Endodermal cell (in vitro differentiated cells): ENCODE measurements around the gene KCNJ10. TPM values are rescaled to one million over a fixed set of nuclear protein-coding genes. Genes with fewer than 3 reads are reported as not detected.

ENCODE experiments used
- DNase-seq: peaks from one replicate; pipeline ENCODE4 v3.0.0-alpha.2; 2017
- H3K27ac ChIP-seq: 2 replicates; pipeline ENCODE4 v1.5.1; 2013; ENCODE audit warnings: mild to moderate bottlenecking, low read depth, low read length, moderate library complexity
- H3K27me3 ChIP-seq: 2 replicates; pipeline ENCODE4 v1.6.1; 2013; ENCODE audit warnings: mild to moderate bottlenecking, low read length, moderate library complexity; ENCODE audit not compliant: insufficient read depth, control insufficient read depth, poor library complexity, severe bottlenecking
- H3K36me3 ChIP-seq: 2 replicates; pipeline ENCODE4 v1.7.0; 2013; ENCODE audit warnings: mild to moderate bottlenecking, low read length, moderate library complexity; ENCODE audit not compliant: control insufficient read depth, insufficient read depth
- H3K4me1 ChIP-seq: one replicate; pipeline ENCODE4 v1.7.0; 2013; ENCODE audit warnings: low read length; ENCODE audit not compliant: control insufficient read depth, insufficient read depth
- H3K4me3 ChIP-seq: 2 replicates; pipeline ENCODE4 v1.5.1; 2013; ENCODE audit warnings: mild to moderate bottlenecking, low read length, moderate library complexity
- H3K9ac ChIP-seq: 2 replicates; pipeline ENCODE4 v1.6.1; 2013; ENCODE audit warnings: mild to moderate bottlenecking, low read length, moderate library complexity; ENCODE audit not compliant: poor library complexity, severe bottlenecking; ENCODE audit errors: extremely low read depth
- H3K9me3 ChIP-seq: 2 replicates; pipeline ENCODE4 v1.6.1; 2013; ENCODE audit warnings: mild to moderate bottlenecking, low read length, moderate library complexity; ENCODE audit not compliant: control insufficient read depth
- H3K27ac Mint-ChIP-seq: 2 replicates; pipeline ENCODE4 v1.8.0; 2020; ENCODE audit warnings: mixed read lengths
- H3K27me3 Mint-ChIP-seq: 2 replicates; pipeline ENCODE4 v1.8.0; 2021; ENCODE audit warnings: mild to moderate bottlenecking, mixed read lengths; ENCODE audit not compliant: insufficient read depth
- H3K36me3 Mint-ChIP-seq: 2 replicates; pipeline ENCODE4 v1.8.0; 2020; ENCODE audit warnings: low read depth, mixed read lengths
- H3K4me1 Mint-ChIP-seq: 2 replicates; pipeline ENCODE4 v1.8.0; 2020; ENCODE audit warnings: mixed read lengths
- H3K4me3 Mint-ChIP-seq: 2 replicates; pipeline ENCODE4 v1.8.0; 2020; ENCODE audit warnings: mild to moderate bottlenecking, moderate library complexity, mixed read lengths
- H3K9me3 Mint-ChIP-seq: 2 replicates; pipeline ENCODE4 v1.8.0; 2020; ENCODE audit warnings: mild to moderate bottlenecking, mixed read lengths
- CTCF ChIP-seq: fragments of 200-600 bp; sonication (generic); conservative IDR thresholded peaks from 2 replicates; pipeline ENCODE4 v1.5.0; 2021; ENCODE audit warnings: antibody characterized with exemption, mild to moderate bottlenecking
- WGBS, 2 experiments: methylation state at CpG; one replicate each; pipeline versions ENCODE4 v1.1.5 to v1.1.7; 2013; ENCODE audit warnings: missing lambda C conversion rate in 2 of 2, mixed read lengths in 1 of 2; ENCODE audit not compliant: insufficient coverage in 1 of 2, insufficient read length in 1 of 2; 5-methylcytosine and 5-hydroxymethylcytosine counted together
- total RNA-seq, 2 donors: library from RNA; stranded (reverse); fragmentation: NEBNext Ultra II Directional in 1 of 2; extraction: Animal tissue kit (Norgen Biotek cat#: 25700) in 1 of 2; gene quantifications; 2 replicates in 1 of 2; 3 replicates in 1 of 2; pipeline ENCODE4 v1.2.1, GENCODE V29; 2021

The KCNJ10 gene
- total RNA-seq, 2 donors from 2014 or later = 0.26 TPM; not detected in 1

GRCh38 chr1:159994896-159995295, 75.1 kb downstream of the KCNJ10 start:
- Mint-ChIP-seq H3K4me1 (peaks cover 2% of the 10 kb centered on the region), H3K9me3 (no peaks in the 10 kb centered on the region), H3K4me3 (no peak overlapping the region), H3K27ac (no peak overlapping the region), H3K27me3 (peaks cover 7% of the 10 kb centered on the region), H3K36me3 (no peaks in the 10 kb centered on the region)
- Histone ChIP-seq H3K4me3 (no peak overlapping the region), H3K4me1 (no peaks in the 10 kb centered on the region), H3K27ac (no peak overlapping the region), H3K36me3 (no peaks in the 10 kb centered on the region), H3K9ac (no peak overlapping the region), H3K27me3 (no peaks in the 10 kb centered on the region), H3K9me3 (no peaks in the 10 kb centered on the region)
- DNase-seq = no peak
- 87 to 92% methylated on average over 1 to 2 of the region's 2 CpGs for WGBS, 2 experiments
- no peak for TF ChIP-seq CTCF

GRCh38 chr1:159993911-159994310, 76.0 kb downstream of the KCNJ10 start:
- H3K9ac ChIP-seq = no peak overlapping the region
- no peak overlapping the region for H3K27ac ChIP-seq
- no peaks in the 10 kb centered on the region for H3K36me3 ChIP-seq
- WGBS, 2 experiments = 95% methylated on average over 1 of the region's 2 CpGs; no CpG with 5 or more reads in 1 of the 2 experiments
- H3K9me3 ChIP-seq = no peaks in the 10 kb centered on the region
- Mint-ChIP-seq H3K9me3 (no peaks in the 10 kb centered on the region), H3K27me3 (peaks cover 4% of the 10 kb centered on the region), H3K4me1 (peaks cover 2% of the 10 kb centered on the region), H3K4me3 (no peak overlapping the region), H3K36me3 (no peaks in the 10 kb centered on the region), H3K27ac (no peak overlapping the region)
- DNase-seq = no peak
- H3K4me1 ChIP-seq = no peaks in the 10 kb centered on the region
- H3K4me3 ChIP-seq = no peak overlapping the region
- H3K27me3 ChIP-seq = no peaks in the 10 kb centered on the region
- TF ChIP-seq CTCF = no peak

GRCh38 chr1:159992161-159992560, 77.8 kb downstream of the KCNJ10 start:
- no peak for TF ChIP-seq CTCF
- H3K4me1 ChIP-seq = no peaks in the 10 kb centered on the region
- no peaks in the 10 kb centered on the region for H3K9me3 Mint-ChIP-seq
- H3K9me3 ChIP-seq = no peaks in the 10 kb centered on the region
- DNase-seq = peak; percentile 61
- H3K36me3 Mint-ChIP-seq = no peaks in the 10 kb centered on the region
- 80 to 88% methylated on average over 1 of the region's 1 CpG for WGBS, 2 experiments
- H3K27ac ChIP-seq = no peak overlapping the region
- no peaks in the 10 kb centered on the region for H3K36me3 ChIP-seq
- no peak overlapping the region for H3K4me3 Mint-ChIP-seq
- peaks cover 3% of the 10 kb centered on the region for H3K4me1 Mint-ChIP-seq
- H3K4me3 ChIP-seq = no peak overlapping the region
- no peaks in the 10 kb centered on the region for H3K27me3 ChIP-seq
- H3K9ac ChIP-seq = no peak overlapping the region
- H3K27me3 Mint-ChIP-seq = peaks cover 4% of the 10 kb centered on the region
- H3K27ac Mint-ChIP-seq = no peak overlapping the region
